Parathyroid adenoma (tissue), 2 donors: ENCODE results near the gene CD9.

Experiments used
- H2AFZ ChIP-seq: fragments of 300-600 bp; sonication (generic); one replicate; pipeline ENCODE4 v1.7.0; 2017; ENCODE audit warnings: antibody characterized with exemption, mild to moderate bottlenecking
- H3K27ac ChIP-seq: fragments of 300-600 bp; sonication (generic); one replicate; pipeline ENCODE4 v1.7.0; 2017
- H3K27me3 ChIP-seq: fragments of 300-600 bp; sonication (generic); one replicate; pipeline ENCODE4 v1.7.0; 2017; ENCODE audit warnings: low read length; ENCODE audit not compliant: control insufficient read depth, insufficient read depth
- H3K36me3 ChIP-seq: fragments of 300-600 bp; sonication (generic); one replicate; pipeline ENCODE4 v1.7.0; 2017; ENCODE audit warnings: low read length; ENCODE audit not compliant: control insufficient read depth, insufficient read depth
- H3K4me1 ChIP-seq: fragments of 300-600 bp; sonication (generic); one replicate; pipeline ENCODE4 v1.7.0; 2017; ENCODE audit warnings: control low read depth
- H3K4me2 ChIP-seq: fragments of 300-600 bp; sonication (generic); one replicate; pipeline ENCODE4 v1.7.0; 2017; ENCODE audit warnings: low read length
- H3K4me3 ChIP-seq: fragments of 300-600 bp; sonication (generic); one replicate; pipeline ENCODE4 v1.7.0; 2017; ENCODE audit warnings: low read depth, low read length
- H3K79me2 ChIP-seq: fragments of 300-600 bp; sonication (generic); one replicate; pipeline ENCODE4 v1.7.0; 2017; ENCODE audit warnings: control low read depth
- H3K9ac ChIP-seq: fragments of 300-600 bp; sonication (generic); one replicate; pipeline ENCODE4 v1.7.0; 2017; ENCODE audit warnings: mild to moderate bottlenecking
- H3K9me3 ChIP-seq: fragments of 300-600 bp; sonication (generic); one replicate; pipeline ENCODE4 v1.7.0; 2017; ENCODE audit warnings: low read length; ENCODE audit not compliant: control insufficient read depth
- TF ChIP-seq, protein P1 (sequence below): fragments of 300-600 bp; sonication (generic); IDR thresholded peaks from one replicate; pipeline ENCODE4 v1.7.0; 2017; ENCODE audit warnings: antibody characterized with exemption, mild to moderate bottlenecking
- donor health status: primary hyperparathyroidism.

CD9 gene

DNA sequence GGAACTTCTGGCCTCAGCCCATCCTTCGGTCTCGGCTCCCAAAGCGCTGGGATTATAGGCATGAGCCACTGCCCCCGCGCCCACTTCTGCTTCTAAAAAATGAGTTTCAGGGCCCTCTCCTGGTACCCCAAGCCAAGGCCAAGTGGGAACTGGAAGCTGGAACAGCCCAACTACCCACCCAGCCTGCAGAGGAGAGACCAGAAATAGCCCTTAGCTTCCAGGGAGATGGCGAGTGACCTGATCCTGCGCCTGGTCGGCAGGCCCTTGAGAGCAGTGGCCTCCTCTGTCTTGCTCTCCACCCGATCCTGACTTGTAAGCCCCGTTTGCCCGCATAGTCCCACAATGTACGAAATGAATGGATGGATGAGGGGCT lies 79.0 kb downstream of the CD9 start:
- Histone ChIP-seq H3K27ac (peak overlapping the region; percentile 99), H3K27me3 (no peaks in the 10 kb centered on the region), H3K36me3 (no peaks in the 10 kb centered on the region), H2AFZ (peak overlapping the region; percentile 61), H3K4me1 (peaks cover 46% of the 10 kb centered on the region), H3K4me3 (peak overlapping the region; percentile 31), H3K9ac (no peak overlapping the region), H3K9me3 (no peaks in the 10 kb centered on the region), H3K4me2 (no peak overlapping the region), H3K79me2 (no peaks in the 10 kb centered on the region)
- TF ChIP-seq, protein P1, sequence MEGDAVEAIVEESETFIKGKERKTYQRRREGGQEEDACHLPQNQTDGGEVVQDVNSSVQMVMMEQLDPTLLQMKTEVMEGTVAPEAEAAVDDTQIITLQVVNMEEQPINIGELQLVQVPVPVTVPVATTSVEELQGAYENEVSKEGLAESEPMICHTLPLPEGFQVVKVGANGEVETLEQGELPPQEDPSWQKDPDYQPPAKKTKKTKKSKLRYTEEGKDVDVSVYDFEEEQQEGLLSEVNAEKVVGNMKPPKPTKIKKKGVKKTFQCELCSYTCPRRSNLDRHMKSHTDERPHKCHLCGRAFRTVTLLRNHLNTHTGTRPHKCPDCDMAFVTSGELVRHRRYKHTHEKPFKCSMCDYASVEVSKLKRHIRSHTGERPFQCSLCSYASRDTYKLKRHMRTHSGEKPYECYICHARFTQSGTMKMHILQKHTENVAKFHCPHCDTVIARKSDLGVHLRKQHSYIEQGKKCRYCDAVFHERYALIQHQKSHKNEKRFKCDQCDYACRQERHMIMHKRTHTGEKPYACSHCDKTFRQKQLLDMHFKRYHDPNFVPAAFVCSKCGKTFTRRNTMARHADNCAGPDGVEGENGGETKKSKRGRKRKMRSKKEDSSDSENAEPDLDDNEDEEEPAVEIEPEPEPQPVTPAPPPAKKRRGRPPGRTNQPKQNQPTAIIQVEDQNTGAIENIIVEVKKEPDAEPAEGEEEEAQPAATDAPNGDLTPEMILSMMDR: no peak

DNA sequence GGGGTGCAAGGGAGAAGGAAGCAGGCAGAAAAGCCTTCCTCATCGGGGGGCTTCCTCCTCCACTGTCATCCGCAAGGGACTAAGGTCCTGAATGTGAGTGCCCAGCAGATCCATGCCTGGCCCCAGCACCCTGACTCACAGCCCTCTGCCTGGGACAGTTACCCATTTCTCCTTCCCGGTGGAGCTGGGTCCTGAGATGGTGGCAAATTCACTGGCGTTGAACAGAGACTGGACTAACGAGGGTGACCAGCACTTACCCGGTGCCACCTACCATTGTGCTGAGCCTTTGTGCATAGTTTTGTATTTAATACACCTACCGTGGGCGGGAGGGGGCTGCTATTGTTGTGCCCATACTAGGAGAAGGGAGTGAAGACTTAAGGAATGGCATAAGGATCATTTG lies 79.4 kb downstream of the CD9 start:
- H3K27me3 ChIP-seq: no peaks in the 10 kb centered on the region
- no peaks in the 10 kb centered on the region for H3K36me3 ChIP-seq
- no peaks in the 10 kb centered on the region for H3K79me2 ChIP-seq
- H2AFZ ChIP-seq: no peak overlapping the region
- no peak overlapping the region for H3K4me3 ChIP-seq
- TF ChIP-seq, protein P1: no peak
- no peak overlapping the region for H3K9ac ChIP-seq
- peaks cover 42% of the 10 kb centered on the region for H3K4me1 ChIP-seq
- peak overlapping the region; percentile 99 for H3K27ac ChIP-seq
- no peak overlapping the region for H3K4me2 ChIP-seq
- no peaks in the 10 kb centered on the region for H3K9me3 ChIP-seq

DNA sequence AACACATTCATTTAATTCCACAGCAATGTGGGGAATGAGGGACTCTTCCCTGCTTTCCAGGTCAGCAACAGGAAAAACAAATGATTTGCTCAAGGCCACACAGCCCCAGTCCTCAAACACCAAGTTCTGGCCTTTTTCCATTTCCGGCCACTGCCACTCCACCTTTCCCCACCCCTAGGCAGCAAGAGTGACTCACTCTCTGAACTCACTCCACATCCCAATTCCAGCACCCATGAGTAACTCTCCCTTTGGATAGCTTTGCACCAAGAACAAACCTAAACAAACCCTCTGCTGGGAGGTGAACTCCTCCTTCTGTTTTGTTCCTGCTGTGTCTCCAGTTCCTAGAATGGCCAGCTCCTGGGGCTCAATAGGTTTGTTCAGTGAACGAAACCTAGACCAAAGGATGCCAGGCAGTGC lies 79.9 kb downstream of the CD9 start:
- Histone ChIP-seq H3K4me2 (no peak overlapping the region), H3K4me1 (peaks cover 38% of the 10 kb centered on the region), H2AFZ (peak overlapping the region; percentile 42), H3K9me3 (no peaks in the 10 kb centered on the region), H3K36me3 (no peaks in the 10 kb centered on the region), H3K27ac (peak overlapping the region; percentile 41), H3K4me3 (no peak overlapping the region), H3K79me2 (no peaks in the 10 kb centered on the region), H3K9ac (no peak overlapping the region), H3K27me3 (no peaks in the 10 kb centered on the region)
- TF ChIP-seq, protein P1: no peak

DNA sequence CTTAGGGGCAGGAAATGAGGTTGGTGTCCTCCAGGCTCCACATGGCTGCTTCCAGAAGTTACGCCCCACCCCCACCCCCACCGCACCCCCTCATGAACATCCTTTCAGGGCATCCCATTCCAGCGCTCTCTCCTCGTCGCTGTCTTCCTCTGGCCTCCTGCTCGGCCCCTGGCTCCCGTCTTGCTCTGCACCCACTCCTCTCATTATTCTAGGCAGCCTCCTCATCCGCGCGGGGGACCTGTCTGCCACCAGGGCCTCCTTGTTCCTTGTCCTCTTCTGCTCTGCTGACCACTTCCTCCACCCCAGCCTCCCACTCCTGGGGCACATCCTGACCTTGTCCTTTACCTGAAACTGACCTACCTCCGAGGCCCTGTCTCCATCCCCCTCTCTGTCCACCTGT lies 80.5 kb downstream of the CD9 start:
- H3K36me3 ChIP-seq: no peaks in the 10 kb centered on the region
- H3K9me3 ChIP-seq: no peaks in the 10 kb centered on the region
- H3K27ac ChIP-seq: no peak overlapping the region
- H2AFZ ChIP-seq: no peak overlapping the region
- no peaks in the 10 kb centered on the region for H3K27me3 ChIP-seq
- H3K79me2 ChIP-seq: no peaks in the 10 kb centered on the region
- H3K4me3 ChIP-seq: no peak overlapping the region
- TF ChIP-seq, protein P1: no peak
- no peak overlapping the region for H3K4me2 ChIP-seq
- no peak overlapping the region for H3K9ac ChIP-seq
- peaks cover 39% of the 10 kb centered on the region for H3K4me1 ChIP-seq

DNA sequence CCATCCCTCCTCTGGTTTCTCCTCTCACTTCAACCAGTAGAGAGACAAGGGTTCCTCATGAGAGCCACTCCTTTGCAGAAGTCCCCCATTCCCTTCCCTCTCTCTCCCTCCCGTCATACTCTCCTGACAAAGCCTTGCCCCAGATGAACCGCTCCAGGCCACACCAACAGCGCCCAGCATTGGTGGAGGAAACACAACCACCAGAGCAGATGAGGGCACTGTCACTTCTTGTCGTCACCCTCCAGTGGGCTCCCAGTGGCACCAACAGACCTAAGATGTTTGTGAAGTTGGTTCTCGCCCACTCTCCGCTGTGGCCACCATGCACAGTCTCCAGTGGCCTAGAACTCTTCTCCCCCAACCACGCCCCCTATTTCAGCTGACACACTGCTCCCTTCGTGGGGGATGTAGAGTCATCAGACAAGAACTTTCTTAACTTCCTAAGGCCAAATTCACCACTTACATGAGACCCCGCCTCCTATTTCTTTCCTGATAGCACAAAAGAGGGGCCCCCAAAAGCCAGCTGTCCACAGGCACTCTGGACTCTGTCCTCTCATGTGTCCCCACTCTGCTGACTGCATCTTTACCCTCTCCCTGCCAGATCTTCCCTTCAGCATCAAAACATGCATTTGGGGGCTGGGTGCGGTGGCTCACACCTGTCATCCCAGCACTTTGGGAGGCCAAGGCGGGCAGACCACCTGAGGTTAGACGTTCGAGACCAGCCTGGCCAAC lies 81.0 kb downstream of the CD9 start:
- peaks cover 40% of the 10 kb centered on the region for H3K4me1 ChIP-seq
- H3K4me2 ChIP-seq: no peak overlapping the region
- no peaks in the 10 kb centered on the region for H3K9me3 ChIP-seq
- H3K27me3 ChIP-seq: no peaks in the 10 kb centered on the region
- no peaks in the 10 kb centered on the region for H3K36me3 ChIP-seq
- H3K27ac ChIP-seq: no peak overlapping the region
- H2AFZ ChIP-seq: no peak overlapping the region
- H3K79me2 ChIP-seq: no peaks in the 10 kb centered on the region
- no peak overlapping the region for H3K9ac ChIP-seq
- TF ChIP-seq, protein P1: no peak
- no peak overlapping the region for H3K4me3 ChIP-seq
